Endothelial cell of umbilical vein (primary cell): ENCODE measurements around the gene APOBEC2.

Experiments used
- EZH2 ChIP-seq: IDR thresholded peaks from 2 replicates; pipeline ENCODE4 v1.6.1; 2012; ENCODE audit warnings: borderline replicate concordance, low read depth, mild to moderate bottlenecking, moderate library complexity, low read length, inconsistent platforms; ENCODE audit not compliant: severe bottlenecking
- FOS ChIP-seq: IDR thresholded peaks from 2 replicates; pipeline ENCODE4 v1.6.1; 2011; ENCODE audit warnings: mild to moderate bottlenecking, low read length, moderate library complexity, borderline replicate concordance; ENCODE audit not compliant: insufficient read depth
- GATA2 ChIP-seq: IDR thresholded peaks from 2 replicates; pipeline ENCODE4 v1.7.0; 2011; ENCODE audit warnings: low read depth, mild to moderate bottlenecking, moderate library complexity, mixed read lengths, low read length; ENCODE audit not compliant: insufficient read length, insufficient read depth
- JUN ChIP-seq: IDR thresholded peaks from 2 replicates; pipeline ENCODE4 v1.6.1; 2011; ENCODE audit warnings: borderline replicate concordance, low read depth; ENCODE audit not compliant: insufficient read length, insufficient read depth
- POLR2A ChIP-seq: IDR thresholded peaks from 2 replicates; pipeline ENCODE4 v1.6.1; 2012; ENCODE audit warnings: low read depth, mild to moderate bottlenecking, control low read depth, low read length
- POLR2AphosphoS5 ChIP-seq: IDR thresholded peaks from 2 replicates; pipeline ENCODE4 v1.6.1; 2012; ENCODE audit warnings: low read depth, mild to moderate bottlenecking, control low read depth, low read length, moderate library complexity; ENCODE audit not compliant: insufficient read depth
- TF ChIP-seq, protein P1 (sequence below), 2 donors: IDR thresholded peaks; 1 replicate in 1 of 2; 2 replicates in 1 of 2; pipeline ENCODE4 v1.5.1; 2011; ENCODE audit warnings: low read length in 2 of 2, mild to moderate bottlenecking in 2 of 2, moderate library complexity in 2 of 2, control low read depth in 1 of 2, inconsistent platforms in 1 of 2, low read depth in 1 of 2; ENCODE audit not compliant: insufficient read depth in 1 of 2; ENCODE audit errors: extremely low read depth in 1 of 2
- TF ChIP-seq, protein P2 (sequence below): IDR thresholded peaks from 2 replicates; pipeline ENCODE4 v1.6.1; 2011; ENCODE audit not compliant: insufficient read depth, insufficient read length

DNA sequence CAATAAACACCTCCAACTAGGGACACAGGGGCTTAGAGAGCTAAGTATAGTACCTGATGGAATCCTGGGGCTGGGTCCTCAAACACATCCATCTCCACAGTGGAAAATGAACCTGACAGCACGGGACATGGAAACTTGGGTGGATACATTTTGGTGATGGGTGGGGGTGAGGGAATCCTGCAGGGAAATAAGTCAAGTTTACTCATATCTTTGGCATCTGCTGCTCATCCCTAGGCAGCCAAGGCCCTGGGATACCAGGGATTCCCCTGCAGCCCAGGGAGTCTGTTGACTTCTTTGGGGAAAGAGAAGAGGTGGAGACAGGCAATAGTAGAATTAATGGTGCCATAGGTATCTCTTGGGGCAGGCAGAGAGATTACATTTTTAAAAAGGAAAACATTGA is 6.6 kb downstream of the APOBEC2 start:
- TF ChIP-seq, protein P1, sequence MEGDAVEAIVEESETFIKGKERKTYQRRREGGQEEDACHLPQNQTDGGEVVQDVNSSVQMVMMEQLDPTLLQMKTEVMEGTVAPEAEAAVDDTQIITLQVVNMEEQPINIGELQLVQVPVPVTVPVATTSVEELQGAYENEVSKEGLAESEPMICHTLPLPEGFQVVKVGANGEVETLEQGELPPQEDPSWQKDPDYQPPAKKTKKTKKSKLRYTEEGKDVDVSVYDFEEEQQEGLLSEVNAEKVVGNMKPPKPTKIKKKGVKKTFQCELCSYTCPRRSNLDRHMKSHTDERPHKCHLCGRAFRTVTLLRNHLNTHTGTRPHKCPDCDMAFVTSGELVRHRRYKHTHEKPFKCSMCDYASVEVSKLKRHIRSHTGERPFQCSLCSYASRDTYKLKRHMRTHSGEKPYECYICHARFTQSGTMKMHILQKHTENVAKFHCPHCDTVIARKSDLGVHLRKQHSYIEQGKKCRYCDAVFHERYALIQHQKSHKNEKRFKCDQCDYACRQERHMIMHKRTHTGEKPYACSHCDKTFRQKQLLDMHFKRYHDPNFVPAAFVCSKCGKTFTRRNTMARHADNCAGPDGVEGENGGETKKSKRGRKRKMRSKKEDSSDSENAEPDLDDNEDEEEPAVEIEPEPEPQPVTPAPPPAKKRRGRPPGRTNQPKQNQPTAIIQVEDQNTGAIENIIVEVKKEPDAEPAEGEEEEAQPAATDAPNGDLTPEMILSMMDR (IDR thresholded peaks at IDR 0.05; ENCODE audit: extremely low read depth in 1 of 2, insufficient read depth in 1 of 2, low read depth in 1 of 2, low read length in 2 of 2) = no peak
- TF ChIP-seq POLR2AphosphoS5 (no peak), POLR2A (no peak), EZH2 (no peak), GATA2 (no peak), JUN (no peak), FOS (no peak)
- TF ChIP-seq, protein P2, sequence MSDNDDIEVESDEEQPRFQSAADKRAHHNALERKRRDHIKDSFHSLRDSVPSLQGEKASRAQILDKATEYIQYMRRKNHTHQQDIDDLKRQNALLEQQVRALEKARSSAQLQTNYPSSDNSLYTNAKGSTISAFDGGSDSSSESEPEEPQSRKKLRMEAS = no peak
